Stimulated activated CD4-positive, alpha-beta T cell treated with anti-CD3 and anti-CD28 coated beads, Interleukin-4, amount 100 ng/mL, for 4 hours (primary cell): ENCODE measurements around the gene RPGR.

ENCODE experiments used
- DNase-seq, 2 experiments: peaks; one replicate each; pipeline ENCODE4 v3.0.0-alpha.2; 2020

Gene RPGR

DNA sequence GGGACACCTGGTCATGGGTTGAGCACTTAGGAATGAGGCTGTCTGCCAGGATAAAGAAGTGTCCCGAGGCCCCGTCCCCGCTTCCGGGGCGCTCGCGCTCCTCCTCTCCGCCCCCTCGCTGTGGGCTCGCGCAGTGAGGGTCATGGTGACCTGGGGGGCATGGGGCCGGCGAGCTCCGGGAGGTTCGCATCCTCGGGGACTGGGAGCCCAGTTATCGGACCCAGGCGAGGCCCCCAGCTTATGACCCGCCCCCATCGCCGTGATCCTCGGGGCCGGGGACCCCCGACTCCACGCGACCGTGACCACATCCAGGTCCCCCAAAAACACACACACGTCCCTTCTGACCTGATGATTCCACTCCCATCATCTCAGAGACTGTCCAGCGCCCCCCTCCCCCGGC, 71.3 kb downstream of the RPGR start:
- no peak for DNase-seq

DNA sequence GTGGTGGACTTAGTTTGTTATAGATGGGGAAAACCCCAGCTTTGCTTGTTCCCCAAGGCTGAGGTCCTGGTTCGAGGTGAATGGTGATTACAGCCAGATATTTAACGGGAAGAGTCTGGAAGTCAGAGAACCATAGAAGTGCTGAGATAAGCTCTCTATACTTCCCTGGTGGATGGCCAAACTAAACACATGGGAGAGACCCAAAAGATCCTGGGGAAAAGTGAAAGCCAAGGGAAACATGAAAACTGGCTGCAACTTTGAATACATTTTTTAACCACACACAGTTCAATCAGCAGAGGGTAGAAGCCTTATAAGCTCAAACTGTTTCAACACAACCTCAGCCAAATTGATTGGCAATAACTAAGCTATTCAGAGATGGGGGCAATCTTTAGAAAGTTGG, 77.3 kb downstream of the RPGR start:
- DNase-seq, result no peak

DNA sequence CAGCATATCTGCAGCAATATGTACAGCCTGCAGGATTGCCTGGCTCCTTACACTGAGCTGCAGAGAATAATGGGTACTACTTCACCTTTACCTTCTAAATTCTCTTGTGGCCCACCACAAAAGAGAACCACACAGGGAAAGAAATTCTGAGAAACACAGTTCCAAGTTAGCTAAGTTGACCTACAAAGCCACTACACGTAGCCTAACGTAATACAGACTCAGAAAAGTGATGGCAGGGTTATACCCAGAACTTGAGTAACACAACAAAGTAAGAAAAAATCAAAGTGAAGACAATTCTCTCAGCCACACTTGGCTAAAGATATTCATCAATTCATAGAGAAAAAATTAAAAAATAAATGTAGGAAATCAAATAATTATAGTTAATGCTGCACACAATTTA, 80.3 kb downstream of the RPGR start:
- DNase-seq, result no peak

DNA sequence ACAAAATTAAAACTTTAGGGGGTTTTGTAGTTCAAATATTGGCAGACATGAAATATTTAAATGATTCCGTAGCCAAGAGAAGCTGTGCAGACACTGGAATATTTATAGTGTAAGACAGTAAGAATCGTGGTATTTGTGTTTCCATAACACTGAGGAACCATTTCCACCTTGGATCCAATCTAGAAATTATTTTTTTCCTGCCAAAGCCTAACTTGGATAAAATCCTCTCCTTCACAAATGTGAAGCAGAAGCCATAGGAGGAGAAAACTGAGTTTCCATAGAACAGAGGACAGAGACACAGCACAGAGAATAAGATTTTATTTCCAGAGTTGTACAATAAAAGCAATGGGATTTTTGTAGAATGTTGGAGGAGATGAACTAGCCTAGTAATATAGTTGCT, 86.8 kb downstream of the RPGR start:
- no peak for DNase-seq

DNA sequence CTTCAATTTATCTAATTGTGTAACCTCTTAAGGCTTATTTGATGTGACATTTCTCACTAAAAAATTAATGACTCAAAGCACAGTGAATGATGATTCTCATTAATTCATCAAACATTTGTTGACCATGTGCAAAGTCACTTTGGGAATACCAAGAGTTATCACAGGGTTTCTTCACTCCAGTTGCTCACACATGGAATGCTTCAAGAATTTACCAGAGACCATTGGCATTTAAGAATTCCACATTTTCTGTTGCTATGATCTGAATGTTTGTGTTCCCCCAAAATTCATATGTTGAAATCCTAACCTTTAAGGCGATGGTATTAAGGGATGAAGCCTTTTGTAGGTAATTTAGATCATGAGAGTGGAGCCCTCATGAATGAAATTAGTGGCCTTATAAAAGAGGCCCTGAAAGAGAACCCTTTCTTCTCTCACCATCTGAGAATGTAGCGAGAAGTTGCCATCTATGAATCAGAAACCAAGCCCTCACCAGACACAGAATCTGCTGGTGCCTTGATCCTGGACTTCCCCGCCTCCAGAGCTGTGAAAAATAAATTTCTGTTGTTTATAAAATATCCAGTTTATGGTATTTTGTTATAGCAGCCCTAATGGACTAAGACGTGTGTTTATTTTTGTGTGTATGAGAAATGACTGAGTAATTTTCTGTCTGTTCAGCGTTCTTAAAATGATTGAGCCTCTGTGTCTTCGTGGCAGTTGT, 90.3 kb downstream of the RPGR start:
- DNase-seq, result no peak

DNA sequence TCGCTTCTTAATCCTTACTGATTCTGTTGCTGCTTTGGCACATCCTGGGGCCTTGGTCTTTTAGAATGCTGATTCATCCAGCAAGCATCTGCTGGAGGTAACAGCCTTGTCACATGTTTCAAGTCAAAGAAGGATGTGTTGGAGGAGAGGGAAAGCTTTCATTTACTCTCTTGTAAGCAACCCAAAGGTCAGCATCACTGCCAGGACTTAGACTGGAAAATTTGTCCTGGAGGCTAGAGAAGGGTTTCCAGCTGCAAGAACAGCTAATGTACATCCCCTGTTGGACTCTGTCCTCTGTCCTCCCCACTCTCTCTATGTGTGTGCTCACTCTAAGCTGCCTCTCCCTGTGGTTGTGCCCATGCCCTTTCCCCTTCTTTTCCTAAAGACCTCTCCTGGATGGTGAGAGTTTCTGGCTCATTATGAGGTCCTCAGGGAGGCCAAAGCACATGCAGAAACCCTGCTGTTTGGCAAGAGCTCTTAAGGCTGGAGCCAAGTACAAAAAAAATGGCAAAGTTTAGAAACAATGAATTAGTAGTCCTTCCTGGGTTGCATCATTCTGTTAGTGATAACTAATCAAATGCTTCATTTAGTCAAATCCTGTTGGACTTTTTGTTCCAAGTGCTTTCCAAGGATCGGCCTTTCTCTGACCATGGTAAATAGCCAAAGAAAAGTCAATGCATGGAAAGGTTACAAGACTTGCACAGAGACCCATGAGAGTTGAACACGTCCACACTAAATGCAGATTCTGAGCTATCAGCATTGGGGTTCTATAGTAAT, 93.2 kb downstream of the RPGR start:
- DNase-seq, result no peak

DNA sequence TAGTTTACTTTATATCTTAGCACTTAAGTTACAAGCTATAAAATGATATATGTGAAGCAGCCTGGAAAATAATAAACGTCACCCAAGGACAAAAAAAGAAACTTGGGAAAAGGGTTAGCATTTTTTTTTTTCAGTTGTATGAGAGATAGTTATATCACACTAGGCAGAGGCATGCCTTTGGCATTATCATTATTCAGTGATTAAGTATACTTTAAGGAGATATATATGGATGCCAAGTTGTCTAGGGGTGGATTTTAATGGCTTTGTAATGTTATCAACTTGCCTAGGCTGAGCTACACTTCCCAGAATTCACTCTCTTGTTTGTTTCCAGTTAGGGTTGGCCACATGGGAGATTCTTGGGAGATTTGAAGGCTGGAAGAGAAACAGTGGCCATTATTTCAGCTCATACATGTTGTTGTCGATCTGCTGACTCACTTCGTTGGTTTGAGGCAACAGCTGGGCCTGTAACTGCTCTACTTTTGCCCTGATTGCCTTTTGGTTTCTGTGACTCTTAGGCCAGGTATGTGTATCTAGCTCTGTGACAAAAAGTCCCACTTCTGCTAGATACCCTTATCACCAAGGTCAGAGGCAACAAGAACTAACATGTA, 95.1 kb downstream of the RPGR start:
- DNase-seq, result no peak

DNA sequence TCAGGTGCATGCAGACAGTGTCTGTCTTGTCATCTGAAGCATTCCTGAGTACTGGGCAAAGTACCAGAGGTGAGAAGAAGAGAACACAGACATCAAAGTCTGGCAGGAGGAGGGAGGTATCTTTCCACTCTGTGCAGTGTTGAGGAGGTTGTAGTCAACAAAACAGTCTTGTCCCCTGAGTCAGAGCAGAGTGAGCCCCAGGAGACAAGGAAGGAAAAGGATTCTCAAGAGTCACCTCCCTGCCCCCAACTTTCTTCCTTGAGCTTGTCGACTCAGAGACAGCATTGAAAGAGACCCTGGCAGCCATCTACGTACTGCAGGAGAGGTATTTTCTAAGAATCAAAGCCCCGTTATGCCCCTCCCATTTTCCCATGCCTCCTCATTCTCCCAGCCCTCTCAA, 102.2 kb downstream of the RPGR start:
- DNase-seq, result no peak

DNA sequence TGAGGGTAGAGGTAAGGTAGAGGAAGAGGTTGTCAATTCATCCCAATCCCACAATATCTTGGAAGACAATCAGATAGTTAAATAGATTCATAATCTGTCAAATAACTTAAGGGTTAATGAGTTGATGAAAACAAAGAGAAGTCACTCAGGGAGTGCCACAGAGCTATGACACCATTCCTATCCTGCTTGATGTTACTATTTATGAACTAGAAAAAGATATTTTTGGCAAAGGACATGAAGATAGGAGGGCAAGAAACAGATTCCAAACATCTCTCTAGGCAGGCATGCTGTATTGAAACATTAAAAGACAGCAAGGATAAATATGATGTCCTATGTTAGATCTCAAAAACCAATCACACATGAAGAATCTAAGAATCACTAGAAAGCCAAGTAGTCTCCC, 103.1 kb downstream of the RPGR start:
- no peak for DNase-seq

DNA sequence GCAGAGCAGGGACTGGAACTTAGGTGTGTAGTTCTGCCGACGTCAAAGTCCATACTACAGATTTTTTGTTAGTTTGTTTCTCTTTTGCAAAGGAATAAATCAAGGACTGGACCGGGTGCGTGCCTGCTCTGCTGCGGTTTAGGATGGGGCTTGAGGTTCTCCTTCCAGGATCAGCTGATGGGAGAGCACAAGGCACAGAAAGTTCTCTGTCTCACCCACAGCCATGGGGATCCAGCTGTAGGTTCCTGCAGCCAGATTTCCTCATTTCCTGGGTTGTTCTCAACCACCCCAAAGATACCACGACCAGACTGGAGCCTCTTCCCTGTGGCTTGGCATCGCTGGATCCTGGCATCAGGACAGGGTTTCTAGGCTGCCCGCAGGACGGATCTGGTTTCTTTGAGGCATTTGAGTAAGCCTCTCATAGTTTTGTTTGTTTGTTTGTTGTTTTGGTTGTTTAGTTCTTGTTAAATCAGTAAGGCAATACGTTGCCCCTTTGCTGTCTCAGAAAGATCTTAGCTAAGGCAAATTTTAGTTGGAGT, 105.8 kb downstream of the RPGR start:
- no peak for DNase-seq

DNA sequence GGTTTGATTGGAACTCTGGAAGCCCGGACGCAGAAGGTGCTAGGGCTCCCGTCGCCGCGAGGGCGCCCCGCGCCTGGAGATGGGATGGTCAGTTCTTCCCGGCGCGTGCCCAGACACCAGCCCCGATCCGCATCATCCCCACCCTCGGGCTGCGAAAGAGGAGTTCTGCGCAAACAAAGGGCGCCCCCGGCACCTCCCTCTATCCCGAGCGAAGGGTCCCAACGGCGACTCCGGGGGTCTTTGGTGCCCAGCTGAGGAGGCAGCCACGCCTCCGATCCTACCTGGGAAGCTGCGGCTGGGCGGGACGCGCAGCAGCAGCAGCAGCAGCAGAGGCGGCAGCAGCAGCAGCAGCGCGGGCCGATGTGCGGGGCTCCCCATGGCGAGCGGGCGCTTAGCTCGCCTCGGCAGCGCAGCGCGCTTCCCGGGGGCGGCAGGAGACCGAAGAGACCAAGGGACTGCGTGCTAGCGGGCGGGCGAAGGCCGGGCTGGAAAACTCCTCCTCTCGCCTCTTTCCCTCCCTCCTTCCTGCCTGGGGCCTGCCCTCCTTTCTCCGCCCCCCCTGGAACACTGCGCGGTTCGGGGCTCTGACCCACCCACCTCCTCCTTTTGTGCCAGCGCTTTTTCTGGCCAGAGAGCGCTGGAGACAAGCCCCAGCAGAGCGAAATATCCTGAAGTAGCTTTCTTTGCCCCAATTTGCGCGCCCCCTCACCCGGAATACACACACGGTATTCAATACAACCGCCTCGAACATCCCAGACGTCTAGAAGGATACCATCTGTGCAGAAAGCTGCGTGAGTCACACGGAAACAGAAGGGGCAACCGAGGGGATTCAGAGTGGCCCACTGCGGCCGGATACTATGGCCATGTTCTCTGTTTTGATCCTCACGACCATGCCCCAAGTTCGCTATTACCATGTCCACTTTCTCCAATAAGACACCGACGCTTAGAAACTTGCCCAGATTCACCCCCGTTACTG, 106.6 kb downstream of the RPGR start, which contains the start of gene SRPX:
Gene SRPX (minus strand): TSS at position 457 of the 976 bp plus-strand sequence. CDS start 79 bp downstream, at position 378.
- no peak for DNase-seq

DNA sequence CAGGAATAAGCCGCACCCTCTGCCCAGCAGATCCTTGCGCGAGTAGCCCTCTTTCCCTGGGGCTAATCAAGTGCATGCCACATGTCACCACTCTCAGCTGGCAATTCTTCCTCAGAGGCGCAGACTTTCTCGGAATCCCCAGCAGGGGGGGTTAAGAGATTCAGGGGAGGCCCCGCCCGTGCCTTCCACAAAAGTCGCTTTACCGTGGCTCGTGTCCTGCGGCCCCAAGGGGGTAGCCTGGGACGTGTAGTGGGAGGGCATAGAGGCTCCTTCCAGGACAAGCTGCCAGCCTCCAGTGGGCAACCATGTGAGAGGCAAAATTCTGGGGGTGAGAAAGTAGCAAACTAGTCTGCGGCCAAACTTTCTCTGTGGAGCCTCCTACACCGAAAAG, 107.3 kb downstream of the RPGR start:
- no peak for DNase-seq
